Measurements from ENCODE around the gene RAB3C. TPM values are rescaled to one million over a fixed set of nuclear protein-coding genes. Genes with fewer than 3 reads are reported as not detected.
"Not testable (repeated sequence)": the region's sequence is repeated elsewhere in the genome, so short reads cannot be mapped to it uniquely, and the experiment has no call there.

The RAB3C gene
- total RNA-seq, 2 donors from 2014 or later: 0.41 to 2.8 TPM

DNA sequence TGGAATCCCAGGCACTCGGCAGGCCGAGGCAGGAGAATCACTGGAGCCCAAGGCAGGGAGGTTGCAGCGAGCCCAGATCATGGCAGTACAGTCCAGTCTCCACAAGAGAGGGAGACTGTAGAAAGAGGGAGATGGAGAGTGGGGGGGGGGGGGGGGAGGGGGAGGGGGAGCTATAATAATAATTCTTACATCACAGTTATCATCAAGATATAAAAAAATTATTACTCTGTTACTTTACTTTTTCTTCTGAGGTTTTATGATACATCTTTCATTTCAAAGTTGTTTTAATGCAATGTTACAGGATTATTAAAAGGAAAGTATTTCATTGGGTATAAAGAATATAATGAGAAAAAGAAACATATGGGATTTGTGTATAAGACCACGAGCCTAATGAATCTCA is 17.8 kb upstream of the RAB3C start:
- DNase-seq (ENCODE audit: low spot score) (no peak), ATAC-seq (ENCODE audit: insufficient number of reproducible peaks, low FRiP score, low read depth) (no peak)
- no peak overlapping the region for H3K4me3 ChIP-seq
- TF ChIP-seq, protein P1, sequence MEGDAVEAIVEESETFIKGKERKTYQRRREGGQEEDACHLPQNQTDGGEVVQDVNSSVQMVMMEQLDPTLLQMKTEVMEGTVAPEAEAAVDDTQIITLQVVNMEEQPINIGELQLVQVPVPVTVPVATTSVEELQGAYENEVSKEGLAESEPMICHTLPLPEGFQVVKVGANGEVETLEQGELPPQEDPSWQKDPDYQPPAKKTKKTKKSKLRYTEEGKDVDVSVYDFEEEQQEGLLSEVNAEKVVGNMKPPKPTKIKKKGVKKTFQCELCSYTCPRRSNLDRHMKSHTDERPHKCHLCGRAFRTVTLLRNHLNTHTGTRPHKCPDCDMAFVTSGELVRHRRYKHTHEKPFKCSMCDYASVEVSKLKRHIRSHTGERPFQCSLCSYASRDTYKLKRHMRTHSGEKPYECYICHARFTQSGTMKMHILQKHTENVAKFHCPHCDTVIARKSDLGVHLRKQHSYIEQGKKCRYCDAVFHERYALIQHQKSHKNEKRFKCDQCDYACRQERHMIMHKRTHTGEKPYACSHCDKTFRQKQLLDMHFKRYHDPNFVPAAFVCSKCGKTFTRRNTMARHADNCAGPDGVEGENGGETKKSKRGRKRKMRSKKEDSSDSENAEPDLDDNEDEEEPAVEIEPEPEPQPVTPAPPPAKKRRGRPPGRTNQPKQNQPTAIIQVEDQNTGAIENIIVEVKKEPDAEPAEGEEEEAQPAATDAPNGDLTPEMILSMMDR (IDR thresholded peaks at IDR 0.05): no peak
- H3K36me3 ChIP-seq: no peaks in the 10 kb centered on the region
- no peaks in the 10 kb centered on the region for H3K27me3 ChIP-seq (replicated peaks; ENCODE audit: insufficient read depth)
- H3K27ac ChIP-seq: no peak overlapping the region
- H3K9me3 ChIP-seq: no peaks in the 10 kb centered on the region
- H3K4me1 ChIP-seq (ENCODE audit: control insufficient read depth in 1 of 2, low read depth in 2 of 2): no peaks in the 10 kb centered on the region

GRCh38 chr5:58571501-58571900 is 11.4 kb upstream of the RAB3C start:
- DNase-seq (ENCODE audit: low spot score) (no peak), ATAC-seq (ENCODE audit: insufficient number of reproducible peaks, low FRiP score, low read depth) (no peak)
- no peaks in the 10 kb centered on the region for H3K4me1 ChIP-seq (ENCODE audit: control insufficient read depth in 1 of 2, low read depth in 2 of 2)
- H3K9me3 ChIP-seq: no peaks in the 10 kb centered on the region
- H3K27me3 ChIP-seq (replicated peaks; ENCODE audit: insufficient read depth): no peaks in the 10 kb centered on the region
- H3K4me3 ChIP-seq: no peak overlapping the region
- TF ChIP-seq, protein P1 (IDR thresholded peaks at IDR 0.05): no peak
- H3K27ac ChIP-seq: no peak overlapping the region
- no peaks in the 10 kb centered on the region for H3K36me3 ChIP-seq

- H3K27me3 ChIP-seq (replicated peaks; ENCODE audit: insufficient read depth); ATAC-seq (ENCODE audit: insufficient number of reproducible peaks, low FRiP score, low read depth); DNase-seq (ENCODE audit: low spot score): not testable (repeated sequence)
Measured at GRCh38 chr5:58572973-58573372, 9.9 kb upstream of the RAB3C start.

DNA sequence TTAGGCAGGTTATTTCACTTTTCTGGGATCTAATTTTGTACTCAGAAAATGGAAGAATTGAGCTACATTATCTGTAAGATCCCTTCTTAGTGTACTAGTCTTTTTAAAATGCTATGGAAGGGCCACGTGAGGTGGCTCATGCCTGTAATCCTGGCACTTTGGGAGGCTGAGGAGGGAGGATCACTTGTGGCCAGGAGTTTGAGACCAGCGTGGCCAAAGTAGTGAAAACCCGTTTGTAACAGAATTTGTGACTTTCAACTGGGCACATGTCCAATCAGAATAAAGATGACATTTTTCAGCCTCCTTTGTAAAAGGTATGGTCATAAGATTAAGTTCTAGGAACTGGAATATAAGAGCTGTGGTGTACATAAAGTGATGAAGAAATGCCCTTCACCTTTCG is 3.1 kb upstream of the RAB3C start:
- ATAC-seq (ENCODE audit: insufficient number of reproducible peaks, low FRiP score, low read depth): no peak
- no peak for DNase-seq (ENCODE audit: low spot score)
- Histone ChIP-seq H3K27ac (no peak overlapping the region), H3K4me3 (no peak overlapping the region), H3K27me3 (replicated peaks; ENCODE audit: insufficient read depth) (peaks cover 5% of the 10 kb centered on the region), H3K36me3 (no peaks in the 10 kb centered on the region), H3K4me1 (ENCODE audit: control insufficient read depth in 1 of 2, low read depth in 2 of 2) (peaks cover 8 to 10% of the 10 kb centered on the region in 2 donors), H3K9me3 (no peaks in the 10 kb centered on the region)
- TF ChIP-seq, protein P1 (IDR thresholded peaks at IDR 0.05): no peak

More at GRCh38 chr5:58572973-58573372, 9.9 kb upstream of the RAB3C start:
- H3K36me3 ChIP-seq; H3K9me3 ChIP-seq; H3K4me3 ChIP-seq; H3K27ac ChIP-seq; H3K4me1 ChIP-seq (ENCODE audit: control insufficient read depth in 1 of 2, low read depth in 2 of 2): not testable (repeated sequence)

GRCh38 chr5:58582019-58582802 is 664 bp upstream of the RAB3C start:
- no peak for DNase-seq (ENCODE audit: low spot score)

More at GRCh38 chr5:58582019-58582802, 664 bp upstream of the RAB3C start:
- TF ChIP-seq, protein P1 (IDR thresholded peaks at IDR 0.05): no peak
- no peak overlapping the region for H3K27ac ChIP-seq
- peaks cover 8 to 10% of the 10 kb centered on the region in 2 donors for H3K4me1 ChIP-seq (ENCODE audit: control insufficient read depth in 1 of 2, low read depth in 2 of 2)
- H3K27me3 ChIP-seq (replicated peaks; ENCODE audit: insufficient read depth): peaks cover 5% of the 10 kb centered on the region
- no peak for ATAC-seq (ENCODE audit: insufficient number of reproducible peaks, low FRiP score, low read depth)
- no peaks in the 10 kb centered on the region for H3K9me3 ChIP-seq
- no peaks in the 10 kb centered on the region for H3K36me3 ChIP-seq
- H3K4me3 ChIP-seq: peak overlapping the region; percentile 72
